GM12874 (cell line): ENCODE data around the gene MAP3K13.

Source experiments
- TF ChIP-seq, protein P1 (sequence below): IDR thresholded peaks from 2 replicates; pipeline ENCODE4 v1.5.1; 2011; ENCODE audit warnings: low read depth, mild to moderate bottlenecking, control low read depth, low read length, moderate library complexity; ENCODE audit not compliant: insufficient read depth

MAP3K13 gene

GRCh38 chr3:185508335-185508991 is 145.5 kb downstream of the MAP3K13 start:
- TF ChIP-seq, protein P1, sequence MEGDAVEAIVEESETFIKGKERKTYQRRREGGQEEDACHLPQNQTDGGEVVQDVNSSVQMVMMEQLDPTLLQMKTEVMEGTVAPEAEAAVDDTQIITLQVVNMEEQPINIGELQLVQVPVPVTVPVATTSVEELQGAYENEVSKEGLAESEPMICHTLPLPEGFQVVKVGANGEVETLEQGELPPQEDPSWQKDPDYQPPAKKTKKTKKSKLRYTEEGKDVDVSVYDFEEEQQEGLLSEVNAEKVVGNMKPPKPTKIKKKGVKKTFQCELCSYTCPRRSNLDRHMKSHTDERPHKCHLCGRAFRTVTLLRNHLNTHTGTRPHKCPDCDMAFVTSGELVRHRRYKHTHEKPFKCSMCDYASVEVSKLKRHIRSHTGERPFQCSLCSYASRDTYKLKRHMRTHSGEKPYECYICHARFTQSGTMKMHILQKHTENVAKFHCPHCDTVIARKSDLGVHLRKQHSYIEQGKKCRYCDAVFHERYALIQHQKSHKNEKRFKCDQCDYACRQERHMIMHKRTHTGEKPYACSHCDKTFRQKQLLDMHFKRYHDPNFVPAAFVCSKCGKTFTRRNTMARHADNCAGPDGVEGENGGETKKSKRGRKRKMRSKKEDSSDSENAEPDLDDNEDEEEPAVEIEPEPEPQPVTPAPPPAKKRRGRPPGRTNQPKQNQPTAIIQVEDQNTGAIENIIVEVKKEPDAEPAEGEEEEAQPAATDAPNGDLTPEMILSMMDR = no peak

DNA sequence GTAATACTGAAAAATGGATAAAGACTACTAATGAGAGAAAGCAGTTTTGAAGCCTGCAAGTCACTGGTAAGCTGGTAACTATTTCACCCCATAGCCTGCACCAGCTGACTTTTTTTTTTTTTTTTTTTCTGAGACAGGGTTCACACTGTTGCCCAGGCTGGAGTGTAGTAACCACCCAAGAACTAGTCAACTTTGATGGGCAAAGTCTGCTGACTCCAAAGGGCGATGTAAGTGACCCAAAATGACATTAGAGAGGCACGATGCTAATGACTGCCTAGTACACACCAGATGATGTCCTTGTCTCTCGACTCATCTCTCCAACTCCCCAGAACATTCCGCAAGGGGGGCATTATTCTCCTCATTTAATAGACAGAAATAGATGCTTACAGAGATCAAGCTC is 148.8 kb downstream of the MAP3K13 start:
- TF ChIP-seq, protein P1 = no peak

- TF ChIP-seq, protein P1 = no peak
Measured at GRCh38 chr3:185517387-185518130, 154.6 kb downstream of the MAP3K13 start.

DNA sequence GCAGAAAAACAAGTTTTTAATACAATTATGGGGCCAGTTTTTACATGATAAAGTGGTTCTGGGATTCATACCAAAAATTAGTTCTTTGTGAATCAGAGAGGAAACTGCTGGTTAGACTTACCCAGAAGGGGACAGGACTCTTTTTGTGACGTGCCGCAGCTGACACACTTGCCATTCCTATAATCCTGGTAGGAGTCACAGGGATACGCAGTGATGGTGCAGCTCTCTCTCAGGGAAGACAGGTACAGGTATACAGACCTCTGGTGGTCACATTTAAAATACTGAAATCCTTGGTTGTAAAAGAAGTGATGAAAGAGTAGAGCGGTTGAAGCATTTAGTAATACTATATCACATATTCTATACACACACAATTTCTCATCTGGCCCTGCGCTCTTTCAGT is 156.1 kb downstream of the MAP3K13 start:
- TF ChIP-seq, protein P1 = no peak

- TF ChIP-seq, protein P1 = no peak
Measured at GRCh38 chr3:185521349-185522138, 158.6 kb downstream of the MAP3K13 start.

DNA sequence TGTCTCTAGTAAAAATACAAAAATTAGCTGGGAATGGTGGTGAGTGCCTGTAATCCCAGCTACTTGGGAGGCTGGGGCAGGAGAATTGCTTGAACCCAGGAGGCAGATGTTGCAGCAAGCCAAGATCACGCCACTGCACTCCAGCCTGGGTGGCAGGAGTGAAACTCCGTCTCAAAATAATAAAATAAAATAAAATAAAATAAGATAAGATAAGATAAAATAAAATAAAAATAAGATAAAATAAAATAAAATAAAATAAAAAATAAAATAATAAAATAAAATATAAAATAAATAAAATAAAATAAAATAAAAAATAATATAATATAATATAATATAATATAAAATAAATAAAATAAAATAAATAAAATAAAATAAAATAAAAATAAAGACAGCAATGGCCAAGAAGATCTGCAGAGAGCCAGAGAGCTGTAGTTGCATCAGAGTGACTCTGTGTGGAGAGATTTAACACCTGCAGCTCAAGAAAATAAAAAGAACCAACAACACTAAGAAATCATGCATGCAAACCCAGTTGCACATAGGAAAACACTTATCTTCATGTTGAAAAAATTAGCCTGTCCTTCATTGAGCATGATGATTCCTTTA is 163.5 kb downstream of the MAP3K13 start:
- TF ChIP-seq, protein P1 = no peak

DNA sequence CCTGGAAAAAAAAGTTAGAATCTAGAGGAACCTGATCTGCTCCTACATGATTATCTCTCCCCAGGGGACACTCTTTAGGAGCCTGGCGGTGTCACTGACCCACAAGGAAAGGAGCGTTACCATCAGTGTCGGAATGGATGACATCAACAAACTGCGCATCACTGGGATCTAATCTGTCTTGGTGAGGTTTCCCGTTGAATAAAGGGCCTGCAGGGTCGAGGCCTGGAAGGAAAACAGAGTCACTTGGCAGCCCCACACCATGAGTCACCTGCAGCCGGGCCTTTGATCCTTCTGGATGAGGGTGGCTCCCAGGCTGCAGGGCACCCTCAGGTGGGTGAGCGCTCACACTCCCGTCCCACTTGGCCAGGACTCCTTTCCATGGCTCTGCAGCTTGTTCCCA is 164.4 kb downstream of the MAP3K13 start:
- TF ChIP-seq, protein P1 = no peak
